ENCODE data around the gene SLC37A1.
A peak's percentile ranks its signal among the peaks of the same experiment; 100 is the strongest.

SLC37A1 gene

DNA sequence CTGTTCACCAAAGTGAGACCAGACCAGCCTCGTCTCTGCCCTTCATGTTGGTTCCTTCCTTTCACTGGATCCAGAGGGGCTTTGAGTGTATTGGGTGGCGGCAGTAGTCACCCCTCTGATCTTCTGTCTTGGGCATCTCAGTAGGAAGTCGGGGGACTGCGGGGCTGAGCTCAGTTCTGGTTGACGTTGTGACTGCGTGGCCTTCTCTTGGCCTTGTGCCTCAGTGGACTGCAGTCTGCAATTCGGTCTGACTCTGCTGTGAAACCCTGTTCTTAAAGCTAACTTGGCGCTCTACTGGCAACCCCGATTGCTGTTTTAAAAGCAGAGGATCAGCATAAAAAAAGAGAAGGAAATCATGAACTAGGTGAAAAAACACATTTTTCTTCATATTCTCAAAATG lies 56.7 kb downstream of the SLC37A1 start:
- TF ChIP-seq, protein P1, sequence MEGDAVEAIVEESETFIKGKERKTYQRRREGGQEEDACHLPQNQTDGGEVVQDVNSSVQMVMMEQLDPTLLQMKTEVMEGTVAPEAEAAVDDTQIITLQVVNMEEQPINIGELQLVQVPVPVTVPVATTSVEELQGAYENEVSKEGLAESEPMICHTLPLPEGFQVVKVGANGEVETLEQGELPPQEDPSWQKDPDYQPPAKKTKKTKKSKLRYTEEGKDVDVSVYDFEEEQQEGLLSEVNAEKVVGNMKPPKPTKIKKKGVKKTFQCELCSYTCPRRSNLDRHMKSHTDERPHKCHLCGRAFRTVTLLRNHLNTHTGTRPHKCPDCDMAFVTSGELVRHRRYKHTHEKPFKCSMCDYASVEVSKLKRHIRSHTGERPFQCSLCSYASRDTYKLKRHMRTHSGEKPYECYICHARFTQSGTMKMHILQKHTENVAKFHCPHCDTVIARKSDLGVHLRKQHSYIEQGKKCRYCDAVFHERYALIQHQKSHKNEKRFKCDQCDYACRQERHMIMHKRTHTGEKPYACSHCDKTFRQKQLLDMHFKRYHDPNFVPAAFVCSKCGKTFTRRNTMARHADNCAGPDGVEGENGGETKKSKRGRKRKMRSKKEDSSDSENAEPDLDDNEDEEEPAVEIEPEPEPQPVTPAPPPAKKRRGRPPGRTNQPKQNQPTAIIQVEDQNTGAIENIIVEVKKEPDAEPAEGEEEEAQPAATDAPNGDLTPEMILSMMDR (IDR thresholded peaks at IDR 0.05; ENCODE audit: control insufficient read depth, extremely low read depth, insufficient read depth): no peak
- no peak overlapping the region for H3K4me3 ChIP-seq (ENCODE audit: low read depth, low read length)
- no peak for DNase-seq (ENCODE audit: low read depth)

DNA sequence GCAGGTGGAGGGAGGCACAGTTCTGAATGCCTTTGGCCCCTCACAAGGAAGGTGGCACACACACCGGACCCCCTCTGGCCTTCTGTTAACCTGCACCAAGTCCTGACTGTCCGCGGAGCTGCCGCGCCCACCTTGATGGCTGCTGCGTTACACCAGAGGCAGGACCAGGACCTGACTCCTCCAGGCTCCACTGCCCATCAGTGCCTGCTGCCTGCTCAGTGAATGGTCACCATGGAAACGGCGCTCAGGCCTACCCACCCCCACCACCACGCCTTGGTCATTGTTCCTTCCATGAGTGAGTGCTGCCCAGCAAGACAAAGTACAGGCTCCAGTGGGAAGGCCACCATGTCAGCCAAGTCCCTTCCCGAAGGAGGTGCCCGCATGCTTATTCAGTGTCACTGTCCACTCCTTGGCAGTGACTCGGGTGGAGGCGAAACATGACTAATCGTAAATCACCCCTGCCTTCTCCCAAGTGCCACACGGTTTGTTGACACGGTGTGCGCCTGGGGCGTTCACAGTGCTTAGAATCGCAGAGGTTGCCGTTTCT lies 57.3 kb downstream of the SLC37A1 start:
- TF ChIP-seq, protein P1 (IDR thresholded peaks at IDR 0.05; ENCODE audit: control insufficient read depth, extremely low read depth, insufficient read depth): no peak
- H3K4me3 ChIP-seq (ENCODE audit: low read depth, low read length): no peak overlapping the region
- no peak for DNase-seq (ENCODE audit: low read depth)

DNA sequence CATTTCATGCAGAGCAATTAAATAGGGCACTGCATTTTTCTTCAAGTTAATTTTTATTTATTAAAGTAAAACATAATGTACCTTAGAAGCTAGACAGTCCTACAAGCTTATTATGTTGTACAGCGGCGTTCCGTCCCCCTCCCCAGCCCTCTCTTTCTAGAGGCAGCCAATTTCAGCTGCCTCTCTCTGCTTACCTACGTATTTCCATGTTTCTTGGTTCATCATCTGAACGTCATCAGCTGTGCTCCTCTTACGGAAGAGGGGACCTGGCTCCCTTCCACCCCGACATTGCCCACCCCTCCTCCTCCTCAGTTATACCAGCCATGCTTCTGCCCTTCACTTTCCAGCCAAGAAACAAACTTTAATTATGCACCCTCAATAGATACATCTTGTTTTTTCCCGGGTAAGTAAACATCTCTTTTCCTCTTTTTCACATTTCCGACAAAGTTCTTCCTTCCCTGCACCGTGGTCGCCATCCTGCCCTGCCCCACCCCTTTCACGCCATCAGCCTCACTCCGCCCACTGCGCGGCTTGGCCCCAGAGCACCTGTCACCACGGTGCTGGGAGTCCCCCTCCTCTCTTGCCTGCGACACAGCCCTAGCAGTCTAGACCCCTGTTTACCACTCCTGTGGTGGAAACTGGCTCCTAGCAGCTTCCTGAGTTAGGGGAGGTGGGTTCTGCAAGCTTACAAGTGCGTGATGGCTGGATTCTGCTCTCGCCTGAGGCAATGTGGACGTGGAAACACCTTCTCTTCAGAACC lies 57.9 kb downstream of the SLC37A1 start:
- TF ChIP-seq, protein P1 (IDR thresholded peaks at IDR 0.05; ENCODE audit: control insufficient read depth, extremely low read depth, insufficient read depth): no peak
- DNase-seq (ENCODE audit: low read depth): no peak

DNA sequence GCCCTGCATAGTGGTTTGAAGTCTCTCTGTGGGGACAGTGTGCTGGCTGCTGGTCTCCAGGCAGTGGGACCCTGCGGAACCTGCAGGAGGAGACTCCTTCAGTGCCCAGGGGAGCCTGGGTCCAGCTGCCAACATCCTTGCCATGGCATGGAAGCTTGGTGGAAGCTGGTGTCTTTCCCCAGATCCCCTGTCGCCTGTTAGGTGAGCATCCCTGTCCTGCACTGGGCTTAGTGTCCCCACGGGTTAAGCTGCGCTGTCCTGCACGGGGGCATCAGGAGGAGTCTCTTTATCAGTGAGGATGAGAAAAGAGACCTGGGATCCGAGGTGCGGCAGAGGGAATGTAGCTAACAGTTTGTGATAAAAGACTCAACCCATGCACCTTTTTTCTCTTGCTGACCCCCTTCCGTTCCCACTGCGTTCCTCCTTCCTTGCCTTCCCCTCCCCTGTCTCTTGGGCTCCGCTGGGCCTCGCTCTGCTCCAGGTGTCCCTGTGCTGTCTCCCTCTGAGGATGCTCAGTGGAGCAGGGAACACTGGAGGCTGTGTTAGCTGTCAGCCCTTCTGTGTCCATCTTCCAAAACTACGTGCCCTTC lies 59.3 kb downstream of the SLC37A1 start:
- no peak overlapping the region for H3K4me3 ChIP-seq (ENCODE audit: low read depth, low read length)
- TF ChIP-seq, protein P1 (IDR thresholded peaks at IDR 0.05; ENCODE audit: control insufficient read depth, extremely low read depth, insufficient read depth): no peak
- no peak for DNase-seq (ENCODE audit: low read depth)

More for the DNA sequence above, 57.9 kb downstream of the SLC37A1 start:
- H3K4me3 ChIP-seq (ENCODE audit: low read depth, low read length): no peak overlapping the region

DNA sequence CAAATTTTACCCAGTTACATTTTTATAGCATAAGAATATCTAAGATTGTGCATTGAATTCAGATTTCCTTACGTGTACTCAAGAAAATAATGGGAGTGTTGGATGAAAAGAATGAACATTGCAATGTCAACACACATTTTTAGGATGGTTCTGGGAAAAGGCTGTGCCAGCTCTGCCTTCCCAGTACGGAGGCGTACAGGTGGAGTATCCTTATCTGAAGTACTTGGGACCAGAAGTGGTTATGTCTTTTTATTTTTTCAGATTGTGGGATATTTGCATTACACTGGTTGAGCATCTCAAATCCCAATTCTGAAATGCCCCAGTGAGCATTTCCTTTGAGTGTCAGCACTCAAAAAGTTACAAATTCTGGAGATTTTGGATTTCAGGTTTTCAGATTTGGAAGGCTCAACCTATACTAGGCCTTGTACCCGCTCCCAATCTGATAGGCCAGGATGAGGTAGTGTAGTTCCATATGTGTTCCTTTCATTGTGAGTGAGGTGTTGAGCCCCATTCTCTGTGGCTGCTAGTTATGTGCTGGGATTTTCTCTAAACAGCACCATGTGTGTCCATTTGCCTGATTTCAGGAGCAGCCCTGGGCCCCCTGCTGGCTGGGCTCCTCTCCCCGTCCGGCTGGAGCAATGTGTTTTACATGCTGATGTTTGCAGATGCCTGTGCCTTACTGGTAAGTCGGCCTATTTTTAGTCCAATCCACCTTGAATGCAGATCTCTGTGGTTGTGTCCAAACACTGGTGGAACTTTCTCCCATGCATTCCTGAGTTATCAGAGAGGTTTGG lies 60.8 kb downstream of the SLC37A1 start:
- no peak for DNase-seq (ENCODE audit: low read depth)
- no peak overlapping the region for H3K4me3 ChIP-seq (ENCODE audit: low read depth, low read length)
- TF ChIP-seq, protein P1 (IDR thresholded peaks at IDR 0.05; ENCODE audit: control insufficient read depth, extremely low read depth, insufficient read depth): peak; percentile 40

DNA sequence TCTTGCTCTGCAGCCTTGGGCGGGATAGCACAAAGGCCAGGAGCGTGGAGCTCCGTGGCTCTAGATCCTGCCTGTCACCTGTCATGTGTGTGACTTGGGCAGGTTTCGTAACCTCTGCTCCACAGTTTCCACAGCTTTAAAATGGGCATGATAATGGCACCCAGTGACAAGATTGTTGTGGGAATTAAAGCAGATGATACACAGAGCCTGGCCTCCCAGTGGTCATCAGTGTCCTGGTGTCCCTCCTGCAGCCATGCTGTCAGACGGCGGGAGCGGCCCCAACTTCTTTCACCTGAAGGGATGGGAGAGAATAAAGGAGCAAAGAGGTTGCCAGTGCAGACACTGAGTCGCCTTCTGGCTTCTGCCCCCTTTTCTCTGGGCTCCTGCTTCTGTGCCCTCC lies 61.5 kb downstream of the SLC37A1 start:
- no peak for DNase-seq (ENCODE audit: low read depth)
- H3K4me3 ChIP-seq (ENCODE audit: low read depth, low read length): no peak overlapping the region
- TF ChIP-seq, protein P1 (IDR thresholded peaks at IDR 0.05; ENCODE audit: control insufficient read depth, extremely low read depth, insufficient read depth): no peak

Data from LNCaP clone FGC (cell line).